B cell (primary cell): Measurements from ENCODE around the gene PDLIM5.

Source experiments
- CTCF ChIP-seq: fragments of 200-600 bp; IDR thresholded peaks from one replicate; pipeline ENCODE4 v1.8.0; 2022; ENCODE audit warnings: antibody characterized with exemption, mild to moderate bottlenecking
- EZH2 ChIP-seq: IDR thresholded peaks from 2 replicates; pipeline ENCODE4 v1.6.1; 2012; ENCODE audit warnings: borderline replicate concordance, low read depth, mild to moderate bottlenecking, moderate library complexity, low read length; ENCODE audit not compliant: insufficient read depth, poor library complexity, severe bottlenecking

- TF ChIP-seq CTCF (no peak), EZH2 (no peak)
Measured at GRCh38 chr4:94428884-94429283, 22.9 kb upstream of the PDLIM5 start.
